Activated CD8-positive, alpha-beta T cell treated with anti-CD3 and anti-CD28 coated beads for 36 hours (primary cell): ENCODE data around the gene STPG2. TPM values are rescaled to one million over a fixed set of nuclear protein-coding genes. Genes with fewer than 3 reads are reported as not detected.

Experiments used
- ATAC-seq: fragments of 200-7000 bp; cut with Tn5 transposase; one replicate; pipeline ENCODE4 v1.10.0; 2021; ENCODE audit warnings: mild to moderate bottlenecking, moderate library complexity
- CTCF ChIA-PET: fragments of 350-600 bp; sonication (Branson Sonifier 250); formaldehyde crosslinking; loops from one replicate; lab custom pipeline; 2021; ENCODE audit warnings: antibody characterized with exemption; lab: Charles Lee
- POLR2A ChIA-PET: fragments of 350-600 bp; sonication (Branson Sonifier 250); formaldehyde crosslinking; loops from one replicate; lab custom pipeline; 2021; ENCODE audit warnings: antibody characterized with exemption; lab: Charles Lee
- DNase-seq: peaks from one replicate; pipeline ENCODE4 v3.0.0-alpha.2; 2020
- H3K27ac Mint-ChIP-seq: one replicate; pipeline ENCODE4 v1.8.0; 2021; ENCODE audit warnings: mild to moderate bottlenecking, mixed read lengths
- H3K27me3 Mint-ChIP-seq: one replicate; pipeline ENCODE4 v1.8.0; 2021; ENCODE audit warnings: mixed read lengths
- H3K36me3 Mint-ChIP-seq: one replicate; pipeline ENCODE4 v1.8.0; 2021; ENCODE audit warnings: low read depth, mixed read lengths
- H3K4me1 Mint-ChIP-seq: one replicate; pipeline ENCODE4 v1.8.0; 2021; ENCODE audit warnings: low read depth, mixed read lengths
- H3K4me3 Mint-ChIP-seq: one replicate; pipeline ENCODE4 v1.8.0; 2021; ENCODE audit warnings: mild to moderate bottlenecking, moderate library complexity, mixed read lengths
- H3K9me3 Mint-ChIP-seq: one replicate; pipeline ENCODE4 v1.8.0; 2021; ENCODE audit warnings: mixed read lengths
- CTCF ChIP-seq: fragments of 200-600 bp; IDR thresholded peaks from one replicate; pipeline ENCODE4 v1.8.0; 2022; ENCODE audit warnings: antibody characterized with exemption, mild to moderate bottlenecking
- intact Hi-C: fragments of 100-400 bp; cut with micrococcal nuclease; formaldehyde crosslinking; loops from one replicate; pipeline ENCODE4 v1.10.0; 2022
- total RNA-seq, 2 experiments: library from RNA; stranded (reverse); gene quantifications; one replicate each; pipeline ENCODE4 v1.2.3, GENCODE V29; 2021

Gene STPG2
- total RNA-seq, 2 experiments from 2014 or later: 0.16 to 0.18 TPM

- Mint-ChIP-seq H3K27ac (no peak overlapping the region), H3K36me3 (no peaks in the 10 kb centered on the region), H3K9me3 (peaks cover 6% of the 10 kb centered on the region), H3K4me3 (no peak overlapping the region), H3K27me3 (no peaks in the 10 kb centered on the region), H3K4me1 (no peaks in the 10 kb centered on the region)
- CTCF ChIA-PET: interaction anchor here (0.6 kb wide), 1 partner anchor 32 kb away, joined by 3 read pairs; no protein-coding TSS in a partner anchor
- ATAC-seq (no peak), DNase-seq (peak; percentile 16)
- no peak for TF ChIP-seq CTCF
- POLR2A ChIA-PET: no interaction called here
- intact Hi-C loops: no loop called here
Observed at GRCh38 chr4:98113012-98113411, 30.3 kb downstream of the STPG2 start.

- ATAC-seq (no peak), DNase-seq (no peak)
- CTCF ChIA-PET: no interaction called here
- Mint-ChIP-seq H3K27me3 (peaks cover 2% of the 10 kb centered on the region), H3K9me3 (no peaks in the 10 kb centered on the region), H3K36me3 (no peaks in the 10 kb centered on the region), H3K4me1 (no peaks in the 10 kb centered on the region), H3K27ac (no peak overlapping the region), H3K4me3 (no peak overlapping the region)
- POLR2A ChIA-PET: no interaction called here
- TF ChIP-seq CTCF: no peak
- intact Hi-C loops: no loop called here
Observed at GRCh38 chr4:98110929-98111328, 32.3 kb downstream of the STPG2 start.

GRCh38 chr4:98110214-98110613 lies 33.1 kb downstream of the STPG2 start:
- Mint-ChIP-seq H3K9me3 (no peaks in the 10 kb centered on the region), H3K36me3 (no peaks in the 10 kb centered on the region), H3K4me3 (no peak overlapping the region), H3K27ac (no peak overlapping the region), H3K4me1 (no peaks in the 10 kb centered on the region), H3K27me3 (peaks cover 2% of the 10 kb centered on the region)
- TF ChIP-seq CTCF: no peak
- ATAC-seq (no peak), DNase-seq (no peak)
- POLR2A ChIA-PET: no interaction called here
- CTCF ChIA-PET: no interaction called here
- intact Hi-C loops: no loop called here

GRCh38 chr4:98102660-98103059 lies 40.6 kb downstream of the STPG2 start:
- POLR2A ChIA-PET: no interaction called here
- no peak for TF ChIP-seq CTCF
- CTCF ChIA-PET: no interaction called here
- H3K4me1 Mint-ChIP-seq: no peaks in the 10 kb centered on the region
- no peak overlapping the region for H3K4me3 Mint-ChIP-seq
- intact Hi-C loops: no loop called here
- DNase-seq: no peak
- H3K36me3 Mint-ChIP-seq: no peaks in the 10 kb centered on the region
- H3K27me3 Mint-ChIP-seq: peaks cover 6% of the 10 kb centered on the region
- ATAC-seq: no peak
- no peak overlapping the region for H3K27ac Mint-ChIP-seq
- no peaks in the 10 kb centered on the region for H3K9me3 Mint-ChIP-seq

GRCh38 chr4:98101988-98102387 lies 41.3 kb downstream of the STPG2 start:
- POLR2A ChIA-PET: no interaction called here
- ATAC-seq (no peak), DNase-seq (no peak)
- Mint-ChIP-seq H3K27me3 (peaks cover 4% of the 10 kb centered on the region), H3K27ac (no peak overlapping the region), H3K9me3 (no peaks in the 10 kb centered on the region), H3K4me3 (no peak overlapping the region), H3K36me3 (no peaks in the 10 kb centered on the region), H3K4me1 (no peaks in the 10 kb centered on the region)
- CTCF ChIA-PET: no interaction called here
- intact Hi-C loops: no loop called here
- no peak for TF ChIP-seq CTCF
